PC-9 (cell line): ENCODE data around the gene NEUROG1. TPM values are rescaled to one million over a fixed set of nuclear protein-coding genes. Genes with fewer than 3 reads are reported as not detected.
"Not testable (repeated sequence)": the region's sequence is repeated elsewhere in the genome, so short reads cannot be mapped to it uniquely, and the experiment has no call there.

Source experiments
- BruUV-seq: library from RNA; stranded (reverse); fragments of 400-500 nt; replicated peaks from 2 replicates; lab custom pipeline; 2021; lab: Mats Ljungman, UMichigan
- CTCF ChIA-PET: fragments of 300-600 bp; sonication (Branson Sonifier 250); formaldehyde crosslinking; loops from one replicate; lab custom pipeline; 2022; ENCODE audit warnings: antibody characterized with exemption; lab: Charles Lee
- POLR2A ChIA-PET: fragments of 300-600 bp; sonication (Branson Sonifier 250); formaldehyde crosslinking; loops from one replicate; lab custom pipeline; 2022; ENCODE audit warnings: antibody characterized with exemption; ENCODE audit not compliant: unreplicated experiment; lab: Charles Lee
- DNase-seq, 2 experiments: peaks; one replicate each; pipeline versions ENCODE4 v3.0.0 to v3.0.0-alpha.2; 2015 to 2022; ENCODE audit warnings: mixed read lengths in 1 of 2
- H2AFZ ChIP-seq: fragments of 200-600 bp; sonication (generic); 2 replicates; pipeline ENCODE4 v1.8.1; 2017; ENCODE audit warnings: antibody characterized with exemption
- H3F3A ChIP-seq: fragments of 200-600 bp; sonication (generic); 2 replicates; pipeline ENCODE4 v1.8.1; 2017; ENCODE audit warnings: antibody characterized with exemption, mild to moderate bottlenecking, low read depth; ENCODE audit not compliant: insufficient read depth
- H3K27ac ChIP-seq: fragments of 200-600 bp; sonication (generic); 2 replicates; pipeline ENCODE4 v1.6.1; 2016; ENCODE audit warnings: mixed run types
- H3K27me3 ChIP-seq: fragments of 200-600 bp; sonication (generic); 2 replicates; pipeline ENCODE4 v1.6.1; 2016; ENCODE audit warnings: low read depth, mixed run types; ENCODE audit not compliant: insufficient read depth
- H3K36me3 ChIP-seq: fragments of 200-600 bp; sonication (generic); 2 replicates; pipeline ENCODE4 v1.6.1; 2016; ENCODE audit warnings: low read depth, mixed run types
- H3K4me1 ChIP-seq: fragments of 200-600 bp; sonication (generic); replicated peaks from 2 replicates; pipeline ENCODE4 v1.6.1; 2016; ENCODE audit warnings: mixed run types; ENCODE audit not compliant: insufficient read depth
- H3K4me2 ChIP-seq: fragments of 200-600 bp; sonication (generic); 2 replicates; pipeline ENCODE4 v1.6.1; 2017; ENCODE audit warnings: mixed run types
- H3K4me3 ChIP-seq: fragments of 200-600 bp; sonication (generic); 2 replicates; pipeline ENCODE4 v1.6.1; 2016; ENCODE audit warnings: mixed run types
- H3K79me2 ChIP-seq: fragments of 200-600 bp; sonication (generic); 2 replicates; pipeline ENCODE4 v1.6.1; 2017; ENCODE audit warnings: low read depth, mixed run types
- H3K9me2 ChIP-seq: fragments of 200-600 bp; sonication (generic); 2 replicates; pipeline ENCODE4 v1.8.1; 2017; ENCODE audit warnings: mild to moderate bottlenecking; ENCODE audit not compliant: insufficient read depth
- H3K9me3 ChIP-seq: fragments of 200-600 bp; sonication (generic); 2 replicates; pipeline ENCODE4 v1.8.1; 2016; ENCODE audit warnings: low read depth; ENCODE audit not compliant: insufficient read depth
- H4K20me1 ChIP-seq: fragments of 200-600 bp; sonication (generic); 2 replicates; pipeline ENCODE4 v1.8.1; 2017; ENCODE audit not compliant: insufficient read depth
- EZH2 ChIP-seq: fragments of 200-600 bp; sonication (generic); IDR thresholded peaks from 2 replicates; pipeline ENCODE4 v1.8.0; 2017; ENCODE audit warnings: antibody characterized with exemption, low read depth
- intact Hi-C: fragments of 100-400 bp; cut with micrococcal nuclease; formaldehyde crosslinking; loops from one replicate; pipeline ENCODE4 v1.10.0; 2022; ENCODE audit not compliant: unreplicated experiment
- total RNA-seq: library from RNA; stranded (reverse); gene quantifications from 2 replicates; pipeline ENCODE4 v1.2.3, GENCODE V29; 2021
- TF ChIP-seq, protein P1 (sequence below): fragments of 200-600 bp; sonication (generic); conservative IDR thresholded peaks from 2 replicates; pipeline ENCODE4 v1.6.1; 2017; ENCODE audit warnings: mixed run types, antibody characterized with exemption, mild to moderate bottlenecking, moderate library complexity

Gene NEUROG1
- total RNA-seq, 1 experiment from 2014 or later = not detected

DNA sequence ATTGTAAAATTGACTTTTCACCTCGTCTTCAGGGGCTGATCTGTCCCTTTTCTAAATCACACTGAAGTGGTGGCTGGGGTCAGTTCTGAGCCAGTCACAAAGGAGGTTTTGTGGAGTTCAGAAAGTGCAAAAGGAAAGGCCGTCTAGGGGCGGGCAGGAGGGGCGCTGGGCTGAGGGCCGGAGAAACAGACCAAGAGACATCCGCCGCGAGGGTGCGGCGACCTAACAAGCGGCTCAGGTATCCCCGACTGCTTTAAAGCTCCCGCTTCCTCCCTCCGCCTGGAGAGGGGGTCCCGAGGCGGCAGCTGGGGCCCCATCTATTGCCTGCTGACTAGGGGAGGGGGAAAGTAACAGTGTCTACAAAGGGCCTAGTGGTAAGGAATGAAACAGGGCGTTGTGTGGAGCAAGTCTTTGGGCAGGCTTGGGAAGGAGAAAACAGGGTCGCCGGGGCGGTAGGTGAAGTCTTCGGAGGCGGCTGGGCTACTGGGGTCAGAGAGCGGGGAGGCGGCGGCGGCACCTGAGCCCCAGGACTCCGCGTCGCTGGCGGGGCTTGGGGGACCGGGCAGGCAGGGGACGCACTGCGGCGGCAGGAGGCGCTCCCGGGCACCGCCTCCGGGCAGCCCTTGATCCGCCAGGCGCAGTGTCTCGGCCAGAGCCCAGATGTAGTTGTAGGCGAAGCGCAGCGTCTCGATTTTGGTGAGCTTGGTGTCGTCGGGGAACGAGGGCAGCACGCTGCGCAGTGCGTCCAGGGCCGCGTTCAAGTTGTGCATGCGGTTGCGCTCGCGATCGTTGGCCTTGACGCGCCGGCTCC, 950 bp downstream of the NEUROG1 start:
- Histone ChIP-seq H3K27ac (no peak overlapping the region), H2AFZ (no peak overlapping the region), H4K20me1 (no peaks in the 10 kb centered on the region), H3K79me2 (no peaks in the 10 kb centered on the region), H3K36me3 (no peaks in the 10 kb centered on the region), H3K4me2 (no peak overlapping the region), H3F3A (no peaks in the 10 kb centered on the region), H3K9me2 (no peaks in the 10 kb centered on the region), H3K4me3 (no peak overlapping the region), H3K27me3 (peaks cover 81% of the 10 kb centered on the region), H3K4me1 (no peaks in the 10 kb centered on the region), H3K9me3 (no peaks in the 10 kb centered on the region)
- TF ChIP-seq, protein P1, sequence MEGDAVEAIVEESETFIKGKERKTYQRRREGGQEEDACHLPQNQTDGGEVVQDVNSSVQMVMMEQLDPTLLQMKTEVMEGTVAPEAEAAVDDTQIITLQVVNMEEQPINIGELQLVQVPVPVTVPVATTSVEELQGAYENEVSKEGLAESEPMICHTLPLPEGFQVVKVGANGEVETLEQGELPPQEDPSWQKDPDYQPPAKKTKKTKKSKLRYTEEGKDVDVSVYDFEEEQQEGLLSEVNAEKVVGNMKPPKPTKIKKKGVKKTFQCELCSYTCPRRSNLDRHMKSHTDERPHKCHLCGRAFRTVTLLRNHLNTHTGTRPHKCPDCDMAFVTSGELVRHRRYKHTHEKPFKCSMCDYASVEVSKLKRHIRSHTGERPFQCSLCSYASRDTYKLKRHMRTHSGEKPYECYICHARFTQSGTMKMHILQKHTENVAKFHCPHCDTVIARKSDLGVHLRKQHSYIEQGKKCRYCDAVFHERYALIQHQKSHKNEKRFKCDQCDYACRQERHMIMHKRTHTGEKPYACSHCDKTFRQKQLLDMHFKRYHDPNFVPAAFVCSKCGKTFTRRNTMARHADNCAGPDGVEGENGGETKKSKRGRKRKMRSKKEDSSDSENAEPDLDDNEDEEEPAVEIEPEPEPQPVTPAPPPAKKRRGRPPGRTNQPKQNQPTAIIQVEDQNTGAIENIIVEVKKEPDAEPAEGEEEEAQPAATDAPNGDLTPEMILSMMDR = no peak
- TF ChIP-seq EZH2 = no peak
- no TSS peak for BruUV-seq
- intact Hi-C loops = no loop called here
- no peak for DNase-seq
- CTCF ChIA-PET = no interaction called here
- POLR2A ChIA-PET = no interaction called here

DNA sequence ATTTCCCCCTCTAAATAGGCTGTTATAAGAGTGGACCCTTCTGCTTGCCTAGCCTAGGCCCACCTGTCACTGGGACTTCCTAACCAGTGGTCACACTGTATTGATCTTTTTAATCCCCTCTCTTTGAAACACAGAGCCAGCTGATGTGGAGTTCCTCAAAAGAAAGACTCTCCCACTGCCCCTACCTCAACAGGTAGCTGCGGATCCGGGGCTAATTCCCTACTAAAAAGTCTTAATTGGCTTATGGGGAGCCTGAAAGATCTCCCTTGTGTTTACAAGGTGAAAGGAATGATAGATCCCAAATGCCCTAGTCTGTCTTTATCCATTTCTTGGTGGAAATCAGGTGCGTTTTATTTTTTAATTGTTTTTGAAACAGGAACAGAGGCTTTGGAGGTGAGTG, 2.0 kb downstream of the NEUROG1 start:
- H3K27ac ChIP-seq = no peak overlapping the region
- intact Hi-C loops = no loop called here
- no peaks in the 10 kb centered on the region for H3K4me1 ChIP-seq
- no peaks in the 10 kb centered on the region for H3K9me3 ChIP-seq
- no peak for TF ChIP-seq EZH2
- TF ChIP-seq, protein P1 = no peak
- H3K4me3 ChIP-seq = no peak overlapping the region
- H4K20me1 ChIP-seq = no peaks in the 10 kb centered on the region
- ChIA-PET CTCF (no interaction called here), POLR2A (no interaction called here)
- H3K79me2 ChIP-seq = no peaks in the 10 kb centered on the region
- no peaks in the 10 kb centered on the region for H3K36me3 ChIP-seq
- peaks cover 83% of the 10 kb centered on the region for H3K27me3 ChIP-seq
- H3F3A ChIP-seq = no peaks in the 10 kb centered on the region
- H2AFZ ChIP-seq = no peak overlapping the region
- DNase-seq = no peak
- no peak overlapping the region for H3K4me2 ChIP-seq
- H3K9me2 ChIP-seq = no peaks in the 10 kb centered on the region
- no TSS peak for BruUV-seq

DNA sequence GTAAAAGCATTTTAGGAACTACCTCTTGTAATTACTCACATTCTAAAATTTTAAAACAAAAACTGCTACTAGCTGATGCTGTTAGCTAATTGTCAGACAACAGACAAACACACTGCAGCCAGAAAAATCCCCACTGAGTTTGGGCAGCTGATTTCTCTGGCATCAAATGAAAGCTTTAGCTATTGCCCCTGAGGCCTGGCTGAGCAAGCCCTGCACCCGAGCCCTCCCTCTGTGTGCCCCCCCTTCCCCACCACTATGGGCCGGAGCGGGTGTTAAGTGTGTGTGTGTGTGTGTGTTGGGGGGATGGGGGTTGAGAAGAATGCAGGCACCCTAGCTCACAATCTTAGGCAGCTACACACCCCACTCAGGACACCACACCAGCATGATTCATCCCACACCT, 2.4 kb downstream of the NEUROG1 start:
- Histone ChIP-seq H3K9me2 (no peaks in the 10 kb centered on the region), H3K4me1 (no peaks in the 10 kb centered on the region), H2AFZ (no peak overlapping the region), H3K9me3 (no peaks in the 10 kb centered on the region), H3K4me3 (no peak overlapping the region), H3K27me3 (peaks cover 81% of the 10 kb centered on the region), H3F3A (no peaks in the 10 kb centered on the region), H4K20me1 (no peaks in the 10 kb centered on the region), H3K79me2 (no peaks in the 10 kb centered on the region), H3K36me3 (no peaks in the 10 kb centered on the region), H3K27ac (no peak overlapping the region), H3K4me2 (no peak overlapping the region)
- DNase-seq = no peak
- POLR2A ChIA-PET = no interaction called here
- CTCF ChIA-PET = no interaction called here
- BruUV-seq = no TSS peak
- TF ChIP-seq, protein P1 = no peak
- TF ChIP-seq EZH2 = no peak
- intact Hi-C loops = no loop called here

DNA sequence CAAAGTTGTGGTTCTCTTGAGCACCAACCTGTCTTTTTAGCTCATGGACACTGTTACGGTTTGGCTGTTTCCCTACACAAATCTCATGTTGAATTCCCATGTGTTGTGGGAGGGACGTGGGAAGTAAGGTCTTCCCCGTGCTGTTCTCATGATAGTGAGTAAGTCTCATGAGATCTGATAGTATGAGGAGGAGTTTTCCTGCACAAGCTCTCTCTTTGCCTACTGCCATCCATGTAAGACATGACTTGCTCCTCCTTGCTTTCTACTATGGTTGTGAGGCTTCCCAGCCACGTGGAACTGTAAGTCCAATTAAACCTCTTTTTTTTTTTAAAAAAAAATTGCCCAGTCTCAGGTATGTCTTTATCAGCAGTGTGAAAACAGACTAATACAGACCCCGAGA, 6.2 kb downstream of the NEUROG1 start:
- H3K4me3 ChIP-seq, H2AFZ ChIP-seq, H3K9me2 ChIP-seq, DNase-seq, H3F3A ChIP-seq, H3K79me2 ChIP-seq, BruUV-seq, POLR2A ChIA-PET, H3K27ac ChIP-seq, H3K4me1 ChIP-seq, H4K20me1 ChIP-seq, intact Hi-C loops, H3K36me3 ChIP-seq, H3K9me3 ChIP-seq, H3K4me2 ChIP-seq, CTCF ChIA-PET: not testable (repeated sequence)
- H3K27me3 ChIP-seq = peaks cover 64% of the 10 kb centered on the region
